K562 (cell line): ENCODE results near the gene ZNF595.

Experiments
- TAF7 ChIP-seq: fragments of 450-650 bp; IDR thresholded peaks from 2 replicates; pipeline ENCODE4 v1.6.1; 2016; ENCODE audit warnings: missing genetic modification characterization, missing compliant biosample characterization
- ZNF311 ChIP-seq: fragments of 250-450 bp; sonication (Bioruptor Pico); IDR thresholded peaks from 2 replicates; pipeline ENCODE4 v1.4.0; 2020; ENCODE audit warnings: mild to moderate bottlenecking, moderate library complexity
- ZNF707 ChIP-seq: fragments of 250-450 bp; sonication (Bioruptor Pico); conservative IDR thresholded peaks from 2 replicates; pipeline ENCODE4 v1.8.0; 2022; ENCODE audit warnings: inconsistent platforms, mild to moderate bottlenecking, moderate library complexity
- TF ChIP-seq, protein P1 (sequence below): sonication (generic); formaldehyde crosslinking; IDR thresholded peaks from 2 replicates; pipeline ENCODE4 v1.8.0; 2022; ENCODE audit warnings: missing genetic modification reagents, mild to moderate bottlenecking, borderline replicate concordance

- no peak for TF ChIP-seq ZNF311 (CRISPR knock-in tag)
- no peak for TF ChIP-seq TAF7
- TF ChIP-seq, protein P1, sequence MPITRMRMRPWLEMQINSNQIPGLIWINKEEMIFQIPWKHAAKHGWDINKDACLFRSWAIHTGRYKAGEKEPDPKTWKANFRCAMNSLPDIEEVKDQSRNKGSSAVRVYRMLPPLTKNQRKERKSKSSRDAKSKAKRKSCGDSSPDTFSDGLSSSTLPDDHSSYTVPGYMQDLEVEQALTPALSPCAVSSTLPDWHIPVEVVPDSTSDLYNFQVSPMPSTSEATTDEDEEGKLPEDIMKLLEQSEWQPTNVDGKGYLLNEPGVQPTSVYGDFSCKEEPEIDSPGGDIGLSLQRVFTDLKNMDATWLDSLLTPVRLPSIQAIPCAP (CRISPR knock-in tag), result no peak
- no peak for TF ChIP-seq ZNF707
Measured at GRCh38 chr4:71830-72229, 18.7 kb downstream of the ZNF595 start.
